HepG2 (cell line): ENCODE results near the gene CCNYL1. TPM values are rescaled to one million over a fixed set of nuclear protein-coding genes. Genes with fewer than 3 reads are reported as not detected.

Experiments
- ATAC-seq: fragments of 200-7000 bp; cut with Tn5 transposase; 3 replicates; pipeline ENCODE4 v1.9.1; 2020; ENCODE audit warnings: mild to moderate bottlenecking, moderate library complexity
- BruUV-seq: library from RNA; stranded (reverse); fragments of 400-500 nt; replicated peaks from 2 replicates; lab custom pipeline; 2021; lab: Mats Ljungman, UMichigan
- CTCF ChIA-PET: fragments of 300-600 bp; formaldehyde crosslinking; extraction: SDS; loops from one replicate; lab custom pipeline; 2021; ENCODE audit warnings: low total read pairs, inconsistent platforms, low intra/inter-chr PET ratio; lab: Yijun Ruan, JAX
- POLR2A ChIA-PET: fragments of 350-600 bp; sonication (Branson Sonifier 250); formaldehyde crosslinking; loops from one replicate; lab custom pipeline; 2020; ENCODE audit warnings: antibody characterized with exemption, inconsistent platforms; lab: Yijun Ruan, JAX
- DNase-seq: peaks from one replicate; pipeline ENCODE4 v3.0.0-alpha.2; 2015; ENCODE audit warnings: low spot score
- FAIRE-seq: peaks from 3 replicates; lab custom pipeline; 2011; peaks lifted over from hg19 to GRCh38; lab: Jason Lieb, UNC
- H2AFZ ChIP-seq: one replicate; pipeline ENCODE4 v1.6.1; 2011; ENCODE audit warnings: low read length, inconsistent platforms
- H3K27ac ChIP-seq: fragments of 300-600 bp; 3 replicates; pipeline ENCODE4 v1.8.0; 2011; ENCODE audit warnings: mixed run types, mild to moderate bottlenecking, mixed read lengths, low read length, inconsistent platforms; ENCODE audit not compliant: insufficient read depth; ENCODE audit errors: extremely low read length
- H3K27me3 ChIP-seq, 2 experiments: fragments of 200-600 bp in 1 of 2; 2 replicates in 1 of 2; 3 replicates in 1 of 2; pipeline versions ENCODE4 v1.6.0 to v1.8.0; 2011; ENCODE audit warnings: low read length in 2 of 2, mild to moderate bottlenecking in 2 of 2, moderate library complexity in 2 of 2, inconsistent platforms in 1 of 2; ENCODE audit not compliant: insufficient read depth in 2 of 2, control insufficient read depth in 1 of 2
- H3K36me3 ChIP-seq, 2 experiments: fragments of 200-600 bp in 1 of 2; replicated peaks in 1 of 2; 2 replicates in 1 of 2; 3 replicates in 1 of 2; pipeline versions ENCODE4 v1.5.1 to v1.8.0; 2011; ENCODE audit warnings: low read length in 2 of 2, inconsistent platforms in 1 of 2; ENCODE audit not compliant: insufficient read depth in 2 of 2, control insufficient read depth in 1 of 2
- H3K4me1 ChIP-seq: 2 replicates; pipeline ENCODE4 v1.5.1; 2012; ENCODE audit warnings: low read length, inconsistent platforms; ENCODE audit not compliant: insufficient read depth
- H3K4me2 ChIP-seq: 2 replicates; pipeline ENCODE4 v1.6.0; 2011; ENCODE audit warnings: low read depth, low read length, inconsistent platforms
- H3K4me3 ChIP-seq, 3 experiments: fragments of 200-600 bp in 1 of 3; sonication (generic), shearing (Covaris generic) in 1 of 3; replicated peaks in 1 of 3; 2 replicates each; pipeline ENCODE4 v1.5.1; 2011 to 2016; ENCODE audit warnings: low read length in 3 of 3, inconsistent platforms in 2 of 3, low read depth in 2 of 3, mild to moderate bottlenecking in 2 of 3, control low read depth in 1 of 3, mixed read lengths in 1 of 3; ENCODE audit not compliant: insufficient read depth in 1 of 3
- H3K79me2 ChIP-seq: one replicate; pipeline ENCODE4 v1.6.1; 2011; ENCODE audit warnings: low read length, inconsistent platforms; ENCODE audit not compliant: insufficient read depth
- H3K9ac ChIP-seq: 2 replicates; pipeline ENCODE4 v1.6.0; 2011; ENCODE audit warnings: mild to moderate bottlenecking, low read depth, low read length, inconsistent platforms; ENCODE audit not compliant: insufficient read depth
- H3K9me3 ChIP-seq: 2 replicates; pipeline ENCODE4 v1.5.1; 2012; ENCODE audit warnings: mild to moderate bottlenecking, low read length
- H4K20me1 ChIP-seq: 2 replicates; pipeline ENCODE4 v1.6.0; 2011; ENCODE audit warnings: inconsistent platforms, mild to moderate bottlenecking, low read length, moderate library complexity; ENCODE audit not compliant: insufficient read depth
- ASH2L ChIP-seq: fragments of 300-600, 200-600 bp; sonication (generic); IDR thresholded peaks from 2 replicates; pipeline ENCODE4 v1.7.0; 2017; ENCODE audit warnings: low read depth, mild to moderate bottlenecking, moderate library complexity, mixed read lengths, low read length; ENCODE audit not compliant: insufficient read length
- HNRNPUL1 ChIP-seq: fragments of 200-400 bp; formaldehyde crosslinking; IDR thresholded peaks from 2 replicates; pipeline ENCODE4 v1.6.1; 2017; ENCODE audit warnings: low read depth, mild to moderate bottlenecking, low read length, moderate library complexity
- MIXL1 ChIP-seq: IDR thresholded peaks from 2 replicates; pipeline ENCODE4 v1.6.1; 2016
- POGZ ChIP-seq: sonication (generic); formaldehyde crosslinking; IDR thresholded peaks from 2 replicates; pipeline ENCODE4 v1.4.0; 2020; ENCODE audit warnings: mild to moderate bottlenecking, missing genetic modification reagents
- POLR2A ChIP-seq, 2 experiments: IDR thresholded peaks; 2 replicates each; pipeline ENCODE4 v1.6.1; 2011; ENCODE audit warnings: low read depth in 2 of 2, low read length in 2 of 2, mild to moderate bottlenecking in 1 of 2, moderate library complexity in 1 of 2; ENCODE audit not compliant: insufficient read depth in 1 of 2
- REPIN1 ChIP-seq: sonication (generic); formaldehyde crosslinking; IDR thresholded peaks from 2 replicates; pipeline ENCODE4 v1.8.0; 2022; ENCODE audit warnings: missing genetic modification reagents, low read depth, mild to moderate bottlenecking, borderline replicate concordance
- SMC3 ChIP-seq: IDR thresholded peaks from 2 replicates; pipeline ENCODE4 v1.6.1; 2011; ENCODE audit warnings: low read length, improper control_type of control experiment
- TRAFD1 ChIP-seq: sonication (generic); formaldehyde crosslinking; IDR thresholded peaks from 2 replicates; pipeline ENCODE4 v1.5.1; 2020; ENCODE audit warnings: missing genetic modification reagents, mild to moderate bottlenecking, borderline replicate concordance
- ZBTB7B ChIP-seq: sonication (generic); formaldehyde crosslinking; IDR thresholded peaks from 2 replicates; pipeline ENCODE4 v1.4.0; 2020; ENCODE audit warnings: missing genetic modification reagents
- ZFP36L2 ChIP-seq: sonication (generic); formaldehyde crosslinking; IDR thresholded peaks from 2 replicates; pipeline ENCODE4 v1.4.0; 2020; ENCODE audit warnings: missing genetic modification reagents
- ZFP37 ChIP-seq: sonication (generic); formaldehyde crosslinking; IDR thresholded peaks from 2 replicates; pipeline ENCODE4 v1.4.0; 2020; ENCODE audit warnings: missing genetic modification reagents, borderline replicate concordance
- ZNF674 ChIP-seq: sonication (generic); formaldehyde crosslinking; IDR thresholded peaks from 2 replicates; pipeline ENCODE4 v1.5.0; 2020; ENCODE audit warnings: low read depth, mild to moderate bottlenecking, missing genetic modification reagents
- ZNF850 ChIP-seq: sonication (generic); formaldehyde crosslinking; conservative IDR thresholded peaks from 2 replicates; pipeline ENCODE4 v1.9.0; 2021; ENCODE audit warnings: mild to moderate bottlenecking, missing genetic modification reagents
- WGBS: methylation state at CpG from one replicate; pipeline ENCODE4 v1.1.6; 2017; ENCODE audit warnings: low lambda C conversion rate; 5-methylcytosine and 5-hydroxymethylcytosine counted together
- in situ Hi-C: cut with HindIII; loops from 2 replicates; pipeline ENCODE4 v1.10.0; 2017; ENCODE audit warnings: low pct_unique_long_range_greater_than_20kb; ENCODE audit not compliant: extremely low pct_ligation_motif_present
- intact Hi-C: fragments of 100-400 bp; cut with micrococcal nuclease; formaldehyde crosslinking; loops from one replicate; pipeline ENCODE4 v1.10.0; 2022; ENCODE audit not compliant: unreplicated experiment
- polyA plus RNA-seq, 8 experiments: library from polyadenylated mRNA; depleted of rRNA in 3 of 8; stranded (reverse) in 7 of 8; unstranded in 1 of 8; fragments of >200 nt; fragmentation: Illumina TruSeq in 4 of 8; extraction: Trizol in 4 of 8; gene quantifications; 2 replicates each; pipeline versions ENCODE4 v1.2.1 to v1.2.3, GENCODE V29; 2011 to 2016; ENCODE audit warnings: low read depth in 4 of 8, missing spikeins in 1 of 8, mixed read lengths in 1 of 8; ENCODE audit not compliant: insufficient read depth in 1 of 8
- total RNA-seq, 5 experiments: library from RNA; depleted of rRNA; stranded (reverse); fragments of >200 nt; fragmentation: Illumina TruSeq; extraction: Trizol; gene quantifications; 2 replicates each; pipeline ENCODE4 v1.2.3, GENCODE V29; 2016; ENCODE audit warnings: low read depth in 1 of 5
- TF ChIP-seq, protein P1 (sequence below): sonication (generic); formaldehyde crosslinking; IDR thresholded peaks from 2 replicates; pipeline ENCODE4 v1.4.0; 2020; ENCODE audit warnings: missing genetic modification reagents; ENCODE audit errors: not compliant biosample characterization

Gene CCNYL1
- total and polyA plus RNA-seq, 2 of the 13 experiments (the other 11 are each of a cell fraction or from before 2014, with no cell fraction given) = 12.5 to 16.2 TPM

- WGBS = 85% methylated on average over 3 of the region's 3 CpGs
- Histone ChIP-seq H2AFZ (no peak overlapping the region), H3K9ac (no peak overlapping the region), H3K9me3 (no peaks in the 10 kb centered on the region), H4K20me1 (no peaks in the 10 kb centered on the region), H3K79me2 (no peaks in the 10 kb centered on the region), H3K4me1 (peaks cover 78% of the 10 kb centered on the region), H3K4me3 (no peak overlapping the region), H3K27me3 (no peaks in the 10 kb centered on the region), H3K27ac (no peak overlapping the region), H3K36me3 (no peaks in the 10 kb centered on the region), H3K4me2 (no peak overlapping the region)
- no peak for TF ChIP-seq TRAFD1 (CRISPR knock-in tag)
- TF ChIP-seq, protein P1, sequence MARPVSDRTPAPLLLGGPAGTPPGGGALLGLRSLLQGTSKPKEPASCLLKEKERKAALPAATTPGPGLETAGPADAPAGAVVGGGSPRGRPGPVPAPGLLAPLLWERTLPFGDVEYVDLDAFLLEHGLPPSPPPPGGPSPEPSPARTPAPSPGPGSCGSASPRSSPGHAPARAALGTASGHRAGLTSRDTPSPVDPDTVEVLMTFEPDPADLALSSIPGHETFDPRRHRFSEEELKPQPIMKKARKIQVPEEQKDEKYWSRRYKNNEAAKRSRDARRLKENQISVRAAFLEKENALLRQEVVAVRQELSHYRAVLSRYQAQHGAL = no peak
- TF ChIP-seq MIXL1 = no peak
- no peak for TF ChIP-seq POGZ
- no peak for TF ChIP-seq ZFP36L2 (CRISPR knock-in tag)
- TF ChIP-seq ZNF674 = no peak
- TF ChIP-seq SMC3 = no peak
- no peak for TF ChIP-seq ZBTB7B (CRISPR knock-in tag)
- TF ChIP-seq ZFP37 (CRISPR knock-in tag) = no peak
- TF ChIP-seq REPIN1 (CRISPR knock-in tag) = no peak
- TF ChIP-seq HNRNPUL1 = no peak
- TF ChIP-seq ZNF850 (CRISPR knock-in tag) = no peak
- TF ChIP-seq ASH2L = no peak
- TF ChIP-seq POLR2A (IDR thresholded peaks at IDR 0.05; ENCODE audit: insufficient read depth in 1 of 2, low read depth in 2 of 2, low read length in 2 of 2) = no peak
- ATAC-seq = no peak
- BruUV-seq = no TSS peak
- DNase-seq = no peak
- POLR2A ChIA-PET = interaction anchor here (0.7 to 1.7 kb wide), 3 partner anchors 10 to 24 kb away, joined by 3 to 9 read pairs (median 3); partner anchors contain the start of gene FZD5
- CTCF ChIA-PET = no interaction called here
- in situ Hi-C loops (no loop called here), intact Hi-C loops (no loop called here)
- no peak for FAIRE-seq
These were observed 75.6 kb downstream of the CCNYL1 start for GRCh38 chr2:207787017-207787416.
